Thymus (tissue), 11 donors: ENCODE results near the gene EIF4G1. TPM values are rescaled to one million over a fixed set of nuclear protein-coding genes. Genes with fewer than 3 reads are reported as not detected.

Experiments used
- DNase-seq, 9 donors: peaks; one replicate each; pipeline ENCODE4 v3.0.0-alpha.2; 2013; ENCODE audit warnings: low spot score in 9 of 9, low read depth in 6 of 9, missing footprints in 1 of 9
- H3K27ac ChIP-seq, 2 donors: one replicate each; pipeline ENCODE4 v1.5.1; 2013; ENCODE audit warnings: control low read depth in 1 of 2, low read depth in 1 of 2, low read length in 1 of 2, mild to moderate bottlenecking in 1 of 2, moderate library complexity in 1 of 2
- H3K27me3 ChIP-seq, 2 donors: one replicate each; pipeline ENCODE4 v1.5.1; 2013; ENCODE audit warnings: low read length in 1 of 2; ENCODE audit not compliant: control insufficient read depth in 2 of 2, insufficient read depth in 1 of 2
- H3K36me3 ChIP-seq, 2 donors: one replicate each; pipeline ENCODE4 v1.5.1; 2013; ENCODE audit warnings: low read length in 1 of 2, mild to moderate bottlenecking in 1 of 2, moderate library complexity in 1 of 2; ENCODE audit not compliant: control insufficient read depth in 2 of 2, insufficient read depth in 2 of 2
- H3K4me1 ChIP-seq, 2 donors: one replicate each; pipeline ENCODE4 v1.5.1; 2013; ENCODE audit warnings: low read length in 2 of 2; ENCODE audit not compliant: control insufficient read depth in 2 of 2, insufficient read depth in 2 of 2
- H3K4me3 ChIP-seq, 2 donors: one replicate each; pipeline ENCODE4 v1.5.1; 2013; ENCODE audit warnings: low read length in 2 of 2, control low read depth in 1 of 2, mild to moderate bottlenecking in 1 of 2
- H3K9me3 ChIP-seq, 2 donors: one replicate each; pipeline ENCODE4 v1.5.1; 2013; ENCODE audit warnings: low read length in 1 of 2, mild to moderate bottlenecking in 1 of 2; ENCODE audit not compliant: control insufficient read depth in 2 of 2, insufficient read depth in 1 of 2
- WGBS: extraction: QIAGEN DNeasy Blood & Tissue Kit; methylation state at CpG from one replicate; pipeline ENCODE4 v1.1.7; 2013; 5-methylcytosine and 5-hydroxymethylcytosine counted together
- polyA plus RNA-seq: library from polyadenylated mRNA; stranded (reverse); fragments of 200-250 nt; gene quantifications from one replicate; pipeline ENCODE4 v1.2.3, GENCODE V29; 2013
- total RNA-seq: library from RNA; stranded (reverse); fragments of 120-200 nt; gene quantifications from one replicate; pipeline ENCODE4 v1.2.4, GENCODE V29; 2013
- donor health status: healthy.

The EIF4G1 gene
- total and polyA plus RNA-seq, 2 donors = 69.0 to 97.5 TPM

DNA sequence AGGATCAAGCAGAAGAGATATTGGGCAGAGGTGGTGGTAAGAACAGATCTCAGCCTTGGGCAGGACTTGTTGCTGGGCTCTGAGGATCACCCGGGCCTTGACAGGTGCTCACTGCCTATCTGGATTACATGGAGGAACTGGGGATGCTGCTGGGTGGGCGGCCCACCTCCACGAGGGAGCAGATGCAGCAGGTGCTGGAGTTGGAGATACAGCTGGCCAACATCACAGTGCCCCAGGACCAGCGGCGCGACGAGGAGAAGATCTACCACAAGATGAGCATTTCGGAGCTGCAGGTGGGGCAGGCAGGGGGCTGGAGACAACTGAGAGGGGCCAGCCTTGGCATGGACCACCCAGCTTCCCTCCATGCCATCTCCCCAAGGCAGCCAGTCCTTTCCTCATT is 30.7 kb upstream of the EIF4G1 start:
- H3K9me3 ChIP-seq = no peaks in the 10 kb centered on the region
- no peaks in the 10 kb centered on the region for H3K4me1 ChIP-seq
- H3K36me3 ChIP-seq = no peaks in the 10 kb centered on the region
- WGBS = 93% methylated on average over 8 of the region's 8 CpGs
- H3K27ac ChIP-seq = no peak overlapping the region
- H3K4me3 ChIP-seq = no peak overlapping the region
- peaks cover 0 to 49% of the 10 kb centered on the region in 2 donors for H3K27me3 ChIP-seq
- DNase-seq = no peak

DNA sequence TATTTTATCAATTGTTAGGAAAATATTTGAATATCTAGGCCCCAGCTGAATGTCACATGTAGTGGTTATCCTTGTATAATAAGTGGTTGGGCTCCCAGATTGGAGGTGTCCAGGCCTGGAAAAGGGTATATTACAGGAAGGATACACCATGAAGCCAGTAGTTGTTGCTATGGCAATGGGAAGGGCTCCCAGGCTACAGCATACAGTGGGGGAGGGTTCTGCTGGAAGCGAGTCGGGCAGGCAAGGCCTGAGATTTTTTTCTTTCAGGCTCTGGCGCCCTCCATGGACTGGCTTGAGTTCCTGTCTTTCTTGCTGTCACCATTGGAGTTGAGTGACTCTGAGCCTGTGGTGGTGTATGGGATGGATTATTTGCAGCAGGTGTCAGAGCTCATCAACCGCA is 29.7 kb upstream of the EIF4G1 start:
- Histone ChIP-seq H3K4me1 (no peaks in the 10 kb centered on the region), H3K9me3 (no peaks in the 10 kb centered on the region), H3K27ac (no peak overlapping the region), H3K36me3 (no peaks in the 10 kb centered on the region), H3K4me3 (no peak overlapping the region), H3K27me3 (peaks cover 0 to 48% of the 10 kb centered on the region in 2 donors)
- 48% methylated on average over 4 of the region's 4 CpGs for WGBS
- DNase-seq = peak in 1 of 9 donors; percentile 10

DNA sequence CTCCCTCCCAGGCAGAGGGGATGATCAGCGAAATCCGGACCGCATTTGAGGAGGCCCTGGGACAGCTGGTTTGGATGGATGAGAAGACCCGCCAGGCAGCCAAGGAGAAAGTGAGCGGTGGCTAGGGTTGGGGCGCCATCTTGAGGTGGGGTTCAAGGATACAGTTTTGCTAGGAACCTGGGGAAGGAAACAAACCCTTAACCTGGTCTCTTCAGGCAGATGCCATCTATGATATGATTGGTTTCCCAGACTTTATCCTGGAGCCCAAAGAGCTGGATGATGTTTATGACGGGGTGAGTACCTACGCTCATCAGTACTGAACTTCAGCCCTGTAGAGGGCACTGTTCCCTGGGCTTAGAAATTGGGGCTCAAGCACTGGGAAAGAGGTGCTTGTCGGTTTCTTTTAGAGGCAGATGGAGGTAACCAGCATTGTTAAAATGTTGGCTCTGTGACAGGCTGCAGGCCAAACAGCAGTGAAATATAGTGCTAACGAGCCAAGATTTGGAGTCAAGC is 24.9 kb upstream of the EIF4G1 start:
- 23% methylated on average over 10 of the region's 10 CpGs for WGBS
- peak in 7 of 9 donors; percentile 9 to 58 (median 35) for DNase-seq
- no peak overlapping the region for H3K27ac ChIP-seq

DNA sequence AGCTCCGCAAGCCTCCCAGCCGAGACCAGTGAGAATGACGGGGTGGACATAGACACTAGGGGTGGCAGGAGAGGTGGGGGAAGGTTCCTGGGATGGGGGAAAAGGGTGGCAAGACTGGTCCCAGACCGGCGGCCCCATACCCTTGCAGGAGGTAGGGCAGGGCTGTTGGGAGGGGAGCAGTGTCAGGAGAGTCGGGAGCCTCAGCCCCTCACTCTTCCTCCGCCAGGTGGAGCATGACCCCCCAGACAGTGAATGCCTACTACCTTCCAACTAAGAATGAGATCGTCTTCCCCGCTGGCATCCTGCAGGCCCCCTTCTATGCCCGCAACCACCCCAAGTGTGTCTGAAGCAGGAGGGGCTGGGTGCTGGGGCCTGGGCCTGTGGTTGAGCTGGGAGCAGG is 24.1 kb upstream of the EIF4G1 start:
- Histone ChIP-seq H3K27ac (no peak overlapping the region), H3K9me3 (no peaks in the 10 kb centered on the region), H3K36me3 (no peaks in the 10 kb centered on the region), H3K4me3 (no peak overlapping the region), H3K4me1 (no peaks in the 10 kb centered on the region), H3K27me3 (peaks cover 0 to 35% of the 10 kb centered on the region in 2 donors)
- WGBS = 96% methylated on average over 10 of the region's 10 CpGs
- DNase-seq = no peak

More for the DNA sequence above, 24.9 kb upstream of the EIF4G1 start:
- H3K27me3 ChIP-seq = peaks cover 0 to 39% of the 10 kb centered on the region in 2 donors
- H3K36me3 ChIP-seq = no peaks in the 10 kb centered on the region
- H3K4me1 ChIP-seq = no peaks in the 10 kb centered on the region
- no peak overlapping the region for H3K4me3 ChIP-seq
- H3K9me3 ChIP-seq = no peaks in the 10 kb centered on the region

DNA sequence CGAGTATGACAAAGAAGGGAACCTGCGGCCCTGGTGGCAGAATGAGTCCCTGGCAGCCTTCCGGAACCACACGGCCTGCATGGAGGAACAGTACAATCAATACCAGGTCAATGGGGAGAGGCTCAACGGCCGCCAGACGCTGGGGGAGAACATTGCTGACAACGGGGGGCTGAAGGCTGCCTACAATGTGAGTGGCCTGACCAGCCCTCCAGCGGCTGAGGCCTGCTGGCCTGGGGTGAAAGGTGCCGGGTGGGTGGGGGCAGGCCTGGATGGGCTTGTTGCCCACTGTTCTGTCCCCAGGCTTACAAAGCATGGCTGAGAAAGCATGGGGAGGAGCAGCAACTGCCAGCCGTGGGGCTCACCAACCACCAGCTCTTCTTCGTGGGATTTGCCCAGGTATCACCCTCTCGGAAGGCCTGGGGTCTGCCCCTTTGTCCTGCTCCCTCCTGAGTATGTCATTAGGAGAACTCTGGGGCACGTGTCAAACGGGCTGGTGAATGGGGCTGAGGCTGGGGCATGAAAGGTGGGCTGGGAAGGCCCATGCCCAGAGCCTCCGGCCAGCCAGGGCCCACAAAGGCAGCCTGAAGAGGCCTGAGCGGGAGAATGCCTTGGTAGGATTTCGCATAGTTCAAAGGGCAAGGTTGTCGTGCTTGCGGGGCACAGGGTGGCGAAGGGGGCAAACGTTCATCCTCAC is 23.2 kb upstream of the EIF4G1 start:
- Histone ChIP-seq H3K27me3 (peaks cover 0 to 33% of the 10 kb centered on the region in 2 donors), H3K36me3 (no peaks in the 10 kb centered on the region), H3K4me3 (no peak overlapping the region), H3K4me1 (no peaks in the 10 kb centered on the region), H3K27ac (no peak overlapping the region), H3K9me3 (no peaks in the 10 kb centered on the region)
- no peak for DNase-seq
- WGBS = 95% methylated on average over 22 of the region's 22 CpGs

DNA sequence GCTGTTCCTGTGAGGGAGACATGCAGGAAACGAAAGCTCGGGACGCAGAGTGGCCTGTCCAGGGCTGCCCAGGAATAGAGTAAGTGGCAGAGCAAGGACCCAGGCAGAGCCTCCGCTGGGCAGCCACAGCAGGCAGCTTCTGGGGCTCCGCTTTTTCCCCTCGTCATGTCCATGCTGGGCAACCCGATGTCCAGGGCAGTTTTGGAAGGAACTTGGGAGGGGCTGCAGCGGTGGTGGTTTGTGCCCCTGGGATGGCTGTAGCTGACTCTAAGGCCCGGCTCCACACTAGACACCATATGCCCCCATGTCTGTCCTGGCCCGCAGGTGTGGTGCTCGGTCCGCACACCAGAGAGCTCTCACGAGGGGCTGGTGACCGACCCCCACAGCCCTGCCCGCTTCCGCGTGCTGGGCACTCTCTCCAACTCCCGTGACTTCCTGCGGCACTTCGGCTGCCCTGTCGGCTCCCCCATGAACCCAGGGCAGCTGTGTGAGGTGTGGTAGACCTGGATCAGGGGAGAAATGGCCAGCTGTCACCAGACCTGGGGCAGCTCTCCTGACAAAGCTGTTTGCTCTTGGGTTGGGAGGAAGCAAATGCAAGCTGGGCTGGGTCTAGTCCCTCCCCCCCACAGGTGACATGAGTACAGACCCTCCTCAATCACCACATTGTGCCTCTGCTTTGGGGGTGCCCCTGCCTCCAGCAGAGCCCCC is 22.5 kb upstream of the EIF4G1 start:
- H3K4me1 ChIP-seq = no peaks in the 10 kb centered on the region
- no peak overlapping the region for H3K27ac ChIP-seq
- no peak overlapping the region for H3K4me3 ChIP-seq
- DNase-seq = no peak
- no peaks in the 10 kb centered on the region for H3K36me3 ChIP-seq
- WGBS = 98% methylated on average over 21 of the region's 21 CpGs
- no peaks in the 10 kb centered on the region for H3K9me3 ChIP-seq
- H3K27me3 ChIP-seq = peaks cover 0 to 30% of the 10 kb centered on the region in 2 donors

DNA sequence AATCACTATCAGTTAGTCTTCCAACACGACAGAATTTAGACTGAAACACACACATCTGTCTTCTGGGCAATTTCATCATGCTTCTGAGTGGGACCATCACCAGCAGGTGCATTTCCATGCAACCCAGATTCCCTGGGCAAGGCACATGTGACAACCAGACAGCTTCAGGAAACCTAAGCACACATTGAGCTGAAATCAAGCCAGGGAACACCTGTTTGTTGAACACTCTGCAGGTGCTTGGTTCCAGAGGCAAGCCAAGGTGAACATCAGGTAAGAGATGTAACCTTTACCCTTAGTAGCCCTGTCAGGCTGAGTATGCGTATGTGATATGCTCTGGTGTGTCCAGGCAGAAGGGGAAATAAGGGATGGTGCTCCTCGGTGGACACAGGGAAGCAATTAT is 18.6 kb upstream of the EIF4G1 start:
- no peak overlapping the region for H3K4me3 ChIP-seq
- H3K4me1 ChIP-seq = peaks cover 10 to 14% of the 10 kb centered on the region in 2 donors
- H3K9me3 ChIP-seq = no peaks in the 10 kb centered on the region
- no peak overlapping the region for H3K27ac ChIP-seq
- 89% methylated on average over 3 of the region's 3 CpGs for WGBS
- no peak for DNase-seq
- peaks cover 0 to 7% of the 10 kb centered on the region in 2 donors for H3K36me3 ChIP-seq
- peaks cover 0 to 17% of the 10 kb centered on the region in 2 donors for H3K27me3 ChIP-seq

DNA sequence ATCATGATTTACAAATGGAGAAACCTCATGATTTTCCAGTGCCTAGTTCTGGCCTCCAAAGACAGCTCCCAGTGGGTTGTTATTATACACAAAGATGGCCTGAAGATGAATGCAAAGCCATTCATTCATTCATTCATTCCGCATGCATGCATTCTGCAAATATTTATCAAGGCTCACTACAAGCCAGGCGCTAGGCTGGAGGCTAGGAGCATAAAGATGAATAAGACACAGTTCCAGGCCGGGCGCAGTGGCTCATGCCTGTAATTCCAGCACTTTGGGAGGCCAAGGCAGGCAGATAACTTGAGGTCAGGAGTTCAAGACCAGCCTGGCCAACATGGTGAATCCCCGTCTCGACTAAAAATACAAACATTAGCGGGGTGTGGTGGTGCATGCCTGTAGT is 17.8 kb upstream of the EIF4G1 start:
- Histone ChIP-seq H3K4me1 (peaks cover 10 to 14% of the 10 kb centered on the region in 2 donors), H3K27me3 (peaks cover 0 to 17% of the 10 kb centered on the region in 2 donors), H3K27ac (no peak overlapping the region), H3K36me3 (peaks cover 4 to 14% of the 10 kb centered on the region in 2 donors), H3K9me3 (no peaks in the 10 kb centered on the region), H3K4me3 (no peak overlapping the region)
- no peak for DNase-seq
- 85% methylated on average over 7 of the region's 7 CpGs for WGBS
